ENCODE results near the gene OGDH.
A peak's percentile ranks its signal among the peaks of the same experiment; 100 is the strongest.
"Not testable (repeated sequence)": the region's sequence is repeated elsewhere in the genome, so short reads cannot be mapped to it uniquely, and the experiment has no call there.

Gene OGDH

DNA sequence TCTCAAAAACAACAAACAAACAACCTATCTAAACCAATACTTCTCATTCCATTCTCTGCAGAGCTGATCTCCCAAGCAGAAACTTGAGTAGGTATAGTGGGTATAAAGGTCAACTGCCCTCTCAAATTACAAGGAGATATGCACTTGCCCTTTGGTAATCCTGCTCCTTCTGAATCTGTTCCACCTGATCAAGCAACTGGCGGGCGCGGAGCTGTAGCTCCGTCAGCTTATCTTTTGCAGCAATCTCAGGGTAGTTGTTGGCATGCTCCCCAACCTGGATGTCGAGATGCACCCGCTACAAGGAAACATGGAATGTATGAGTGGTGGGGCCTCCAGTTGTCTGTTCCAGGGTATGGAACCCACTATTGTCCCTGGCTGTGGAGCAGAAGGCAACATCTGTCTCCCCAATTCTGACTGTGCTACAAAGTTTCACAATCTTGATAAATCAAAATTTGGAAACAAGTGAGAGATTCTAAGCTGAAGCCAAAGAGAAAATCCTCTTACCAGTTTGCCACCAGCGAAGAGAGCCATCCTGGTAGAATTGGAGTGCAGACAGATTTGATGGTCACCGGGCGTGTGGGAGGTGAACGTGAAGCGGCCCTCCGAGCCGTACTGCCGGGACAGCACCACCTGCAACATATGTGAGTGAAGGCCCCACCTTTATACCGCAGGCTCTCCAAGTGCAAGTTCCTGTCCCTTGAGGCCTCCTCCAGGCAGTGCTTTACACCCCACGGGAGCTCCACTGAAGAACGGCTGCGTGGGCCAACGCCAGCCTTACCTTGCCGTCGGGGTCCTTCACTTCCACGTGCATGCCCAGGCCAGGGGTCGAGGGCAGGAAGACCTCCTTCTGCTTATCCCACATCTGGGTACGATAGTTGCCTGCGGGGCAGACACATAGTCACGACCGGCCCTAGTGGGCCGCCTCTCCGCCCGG lies 25.2 kb upstream of the OGDH start:
- no peak for DNase-seq (ENCODE audit: low read depth)

- peak; percentile 100 for DNase-seq (ENCODE audit: low read depth)
Measured at GRCh38 chr7:44581879-44582603, 24.4 kb upstream of the OGDH start, which contains the start of gene TMED4. TSS of gene TMED4 (minus strand) at chr7:44582231. CDS start at chr7:44582206, 25 bp downstream.

DNA sequence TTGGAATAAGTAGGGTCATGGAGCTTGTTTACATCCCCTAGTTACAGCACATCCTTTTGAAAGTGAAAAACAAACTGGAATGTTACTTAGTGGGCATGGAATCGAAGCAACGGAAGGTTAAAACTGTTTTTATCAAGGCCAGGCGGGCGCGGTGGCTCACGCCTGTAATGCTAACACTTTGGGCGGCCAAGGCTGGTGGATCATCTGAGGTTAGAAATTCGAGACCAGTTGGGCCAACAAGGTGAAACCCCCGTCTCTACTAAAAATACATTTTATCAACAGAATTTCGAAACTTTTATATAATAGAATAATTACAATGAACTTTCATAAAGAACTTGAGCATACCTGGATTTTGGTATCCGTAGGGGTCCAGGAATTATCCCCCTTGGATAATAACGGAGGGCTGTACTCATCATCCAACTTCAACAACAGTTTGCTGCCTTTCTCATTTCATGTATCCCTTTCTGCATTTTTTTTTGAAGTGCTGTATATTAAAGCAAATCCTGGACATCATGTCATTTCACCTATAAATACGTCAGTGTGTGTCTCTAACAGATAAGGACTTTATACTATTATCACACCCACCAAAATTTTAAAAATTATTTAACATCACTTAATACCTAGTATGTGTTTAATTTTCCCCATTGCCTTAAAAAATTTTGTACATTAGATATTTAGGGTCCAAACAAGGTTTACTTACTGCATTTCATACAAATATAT lies 23.1 kb upstream of the OGDH start:
- no peak for DNase-seq (ENCODE audit: low read depth)

DNA sequence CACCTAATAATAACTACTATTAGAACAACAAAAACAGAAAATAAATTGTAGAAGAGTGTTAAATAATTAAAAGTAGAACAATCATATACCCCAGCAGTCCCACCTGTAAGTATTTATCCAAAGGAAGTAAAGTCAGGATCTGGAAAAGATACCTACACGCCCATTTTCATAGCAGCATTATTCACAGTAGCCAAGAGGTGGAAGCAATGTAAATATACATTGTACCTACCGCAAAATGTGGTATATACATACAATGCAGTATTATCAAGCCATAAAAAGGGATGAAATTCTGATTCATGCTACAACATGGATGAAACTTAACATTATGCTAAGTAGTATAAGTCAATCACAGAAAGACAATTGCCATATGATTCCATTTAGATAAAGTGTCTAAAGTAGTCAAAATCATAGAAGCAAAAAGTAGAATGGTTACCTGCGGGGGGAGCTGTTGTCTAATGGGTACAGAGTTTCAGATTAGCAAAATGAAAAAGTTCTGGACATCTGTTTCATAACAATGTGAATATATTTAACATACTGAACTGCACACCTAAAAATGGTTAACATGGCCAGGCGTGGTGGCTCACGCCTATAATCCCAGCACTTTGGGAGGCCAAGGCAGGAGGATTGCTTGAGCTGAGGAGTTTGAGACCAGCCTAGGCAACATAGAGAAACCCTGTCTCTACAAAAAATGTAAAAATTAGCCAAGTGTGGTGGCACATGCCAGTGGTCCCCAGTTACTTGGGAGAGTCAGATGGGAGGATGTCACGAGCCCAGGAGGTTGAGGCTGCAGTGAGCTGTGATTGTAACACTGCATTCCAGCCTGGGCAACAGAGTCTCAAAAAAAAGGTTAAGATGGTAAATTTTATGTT lies 18.4 kb upstream of the OGDH start:
- DNase-seq (ENCODE audit: low read depth) = peak; percentile 53

DNA sequence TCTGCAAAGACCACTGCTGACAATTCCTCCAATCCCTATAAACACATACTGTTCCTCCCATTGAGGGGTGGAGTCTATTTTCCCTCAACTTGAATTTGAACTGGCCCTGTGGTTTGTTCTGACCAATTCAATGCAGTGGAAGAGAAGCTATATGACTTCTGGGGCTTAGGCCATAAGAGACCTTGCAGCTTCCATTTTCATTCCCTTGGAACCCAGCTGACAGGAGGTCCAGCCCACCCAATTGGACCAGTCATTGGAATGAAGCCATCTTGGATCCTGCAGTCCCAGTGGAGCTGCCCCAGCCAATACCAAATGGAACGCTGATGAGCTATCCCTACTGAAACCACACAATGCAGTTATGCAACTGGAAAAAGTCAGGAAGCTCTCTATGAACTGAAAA lies 15.5 kb upstream of the OGDH start:
- no peak for DNase-seq (ENCODE audit: low read depth)

DNA sequence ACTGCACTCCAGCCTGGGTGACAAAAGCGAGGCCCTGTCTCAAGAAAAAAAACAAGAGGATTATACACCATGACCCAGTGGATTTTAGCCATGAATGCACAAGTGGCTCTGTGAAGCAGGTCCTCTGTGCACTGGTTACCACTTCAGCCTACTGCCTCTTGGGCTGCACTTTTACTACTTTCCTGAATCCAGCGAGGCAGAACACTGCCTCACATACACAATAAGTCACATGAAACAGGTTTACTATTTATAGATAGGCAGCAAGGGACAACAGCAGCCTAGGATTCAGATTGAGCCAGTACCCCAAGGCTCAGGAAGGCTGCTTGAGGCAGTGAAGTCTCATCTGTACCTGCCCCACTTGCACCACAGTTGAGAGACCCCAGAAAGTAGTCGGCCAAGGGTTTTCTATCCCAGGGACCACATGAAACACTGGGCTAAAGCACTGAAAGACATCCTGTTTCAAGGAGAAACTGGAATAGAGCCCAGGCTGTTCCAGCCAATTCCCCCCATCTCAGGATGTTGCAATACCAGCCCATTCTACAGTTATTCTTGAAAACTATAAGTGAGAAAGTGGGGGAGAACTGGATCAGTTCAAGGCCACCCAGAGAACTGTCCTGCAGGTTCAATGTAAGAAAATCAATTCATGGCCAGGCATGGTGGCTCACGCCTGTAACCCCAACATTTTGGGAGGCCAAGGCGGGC lies 10.3 kb upstream of the OGDH start:
- no peak for DNase-seq (ENCODE audit: low read depth)

- not testable (repeated sequence) for DNase-seq (ENCODE audit: low read depth)
Measured at GRCh38 chr7:44597181-44597580, 9.2 kb upstream of the OGDH start.

- DNase-seq (ENCODE audit: low read depth) = no peak
Measured at GRCh38 chr7:44599222-44599621, 7.2 kb upstream of the OGDH start.

- DNase-seq (ENCODE audit: low read depth) = no peak
Measured at GRCh38 chr7:44602576-44602910, 3.9 kb upstream of the OGDH start.

GRCh38 chr7:44603193-44603592 lies 3.2 kb upstream of the OGDH start:
- DNase-seq (ENCODE audit: low read depth) = no peak

DNA sequence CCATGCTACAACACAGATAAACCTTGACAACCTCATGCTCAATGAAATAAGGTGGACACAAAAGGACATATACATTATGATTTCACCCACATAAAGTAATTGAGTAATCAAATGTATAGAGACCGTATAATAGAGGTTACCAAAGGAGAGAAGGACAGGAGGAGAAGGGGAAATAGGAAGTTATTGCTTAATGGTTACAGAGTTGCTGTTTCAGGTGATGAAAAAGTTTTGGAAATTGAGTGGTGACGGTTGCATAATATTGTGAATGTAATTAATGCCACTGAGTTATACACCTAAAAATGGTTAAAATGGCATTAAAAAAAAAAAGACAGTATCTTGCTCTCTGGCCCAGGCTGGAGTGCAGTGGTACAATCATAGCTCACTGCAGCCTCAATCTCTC lies 1.5 kb upstream of the OGDH start:
- DNase-seq (ENCODE audit: low read depth) = no peak

- no peak for DNase-seq (ENCODE audit: low read depth)
Measured at GRCh38 chr7:44607141-44608068, 978 bp downstream of the OGDH start.

DNA sequence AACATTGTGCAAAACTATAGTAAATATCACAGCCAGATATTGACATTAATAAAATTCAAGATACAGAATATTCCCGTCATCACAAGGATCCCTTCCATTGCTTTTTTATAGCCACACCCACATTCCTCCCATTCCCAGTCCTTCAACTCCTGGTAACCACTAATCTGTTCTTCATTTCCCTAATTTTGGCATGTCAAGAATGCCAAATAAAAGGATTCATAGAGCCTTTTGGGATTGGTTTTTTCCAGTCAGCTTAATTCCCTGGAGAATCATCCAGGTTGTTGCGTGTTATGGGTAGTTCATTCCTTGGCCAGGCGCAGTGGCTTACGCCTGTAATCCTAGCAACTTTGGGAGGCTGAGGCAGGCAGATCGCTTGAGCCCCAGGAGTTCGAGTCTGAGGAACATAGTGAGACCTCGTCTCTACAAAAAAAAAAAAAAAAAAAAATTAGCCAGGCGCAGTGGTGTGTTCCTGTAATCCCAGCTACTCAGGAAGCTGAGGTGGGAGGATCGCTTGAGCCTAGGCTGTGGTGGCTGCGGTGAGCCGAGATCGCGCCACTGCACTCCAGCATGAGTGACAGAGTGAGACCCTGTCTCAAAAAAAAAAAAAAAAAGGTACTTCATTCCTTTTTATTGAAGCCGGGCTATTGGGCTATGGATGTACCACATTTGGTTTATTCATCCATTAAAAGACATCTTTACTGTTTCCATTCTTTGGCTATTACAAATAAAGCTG lies 2.7 kb downstream of the OGDH start:
- DNase-seq (ENCODE audit: low read depth) = no peak

DNA sequence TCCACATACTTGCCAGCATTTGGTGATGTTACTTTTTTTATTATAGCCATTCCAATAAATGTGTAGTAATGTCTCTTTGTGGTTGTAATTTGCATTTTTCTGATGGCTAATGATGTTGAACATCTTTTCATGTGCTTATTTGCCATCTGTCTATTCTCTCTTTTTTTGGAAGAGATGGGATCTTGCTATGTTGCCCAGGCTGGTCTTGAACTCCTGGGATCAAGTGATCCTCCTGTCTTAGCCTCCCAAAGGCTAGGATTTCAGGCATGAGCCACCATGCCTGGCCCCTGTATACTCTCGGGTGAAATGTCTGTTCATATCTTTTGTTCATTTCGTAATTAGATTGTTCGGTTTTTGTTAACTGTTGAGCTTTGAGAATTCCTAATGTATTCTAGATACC lies 3.4 kb downstream of the OGDH start:
- DNase-seq (ENCODE audit: low read depth) = no peak

DNA sequence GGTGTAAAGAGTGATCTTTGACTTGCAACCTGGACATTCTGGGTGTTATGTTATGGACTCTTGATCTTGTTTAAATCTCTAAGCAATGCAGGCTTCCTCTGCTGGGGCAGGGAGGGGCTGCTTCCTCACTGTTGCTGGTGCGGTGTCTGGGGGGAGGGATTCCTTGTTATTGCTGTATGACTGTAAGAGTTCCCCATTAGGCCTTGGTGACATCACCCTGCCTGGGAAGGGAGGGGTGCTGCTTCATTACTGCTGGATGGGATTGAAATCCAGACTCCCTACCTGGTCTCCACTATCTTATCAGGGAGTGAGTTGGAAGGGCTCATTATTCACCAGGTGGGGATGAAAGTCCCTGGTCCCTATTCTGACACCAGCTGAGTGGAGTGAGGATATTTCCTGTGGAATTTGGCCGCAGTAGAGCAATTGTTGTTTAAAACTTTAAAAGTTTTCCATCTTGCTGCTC lies 8.8 kb downstream of the OGDH start:
- DNase-seq (ENCODE audit: low read depth) = no peak

- no peak for DNase-seq (ENCODE audit: low read depth)
Measured at GRCh38 chr7:44615793-44616192, 9.4 kb downstream of the OGDH start.

GRCh38 chr7:44616545-44616944 lies 10.1 kb downstream of the OGDH start:
- DNase-seq (ENCODE audit: low read depth) = no peak

GRCh38 chr7:44617225-44617890 lies 10.9 kb downstream of the OGDH start:
- DNase-seq (ENCODE audit: low read depth) = no peak

DNA sequence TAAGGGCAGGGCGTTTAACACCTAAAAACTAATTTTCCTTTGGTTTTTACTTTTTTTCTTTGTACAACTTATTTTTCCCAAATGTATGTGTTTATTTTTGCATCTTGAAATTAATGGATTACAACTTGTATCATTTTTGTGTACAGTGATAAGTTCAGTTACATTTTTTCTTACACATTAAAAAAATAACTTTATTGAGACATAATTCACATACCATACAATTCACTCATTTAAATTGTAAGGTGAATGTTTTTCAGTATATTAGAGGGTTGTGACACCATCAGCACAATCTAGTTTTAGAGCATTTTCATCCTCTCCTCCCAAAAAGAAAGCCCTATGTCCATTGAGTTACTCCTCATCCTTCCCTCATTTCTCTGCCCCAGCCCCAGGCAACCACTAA lies 11.6 kb downstream of the OGDH start:
- no peak for DNase-seq (ENCODE audit: low read depth)
